ENCODE results near the gene EEF1B2. TPM values are rescaled to one million over a fixed set of nuclear protein-coding genes. Genes with fewer than 3 reads are reported as not detected.
"Not testable (repeated sequence)": the region's sequence is repeated elsewhere in the genome, so short reads cannot be mapped to it uniquely, and the experiment has no call there.

EEF1B2 gene
- total RNA-seq = 470 TPM
- long read RNA-seq, transcript EEF1B2-203 (6 exons, 1,098 nt) = major isoform, 275 of 335 reads
- long read RNA-seq, transcript EEF1B2-201 (7 exons, 844 nt) = minor isoform, 17 of 335 reads
- long read RNA-seq, transcript EEF1B2-209 (2 exons, 1,025 nt) = minor isoform, 14 of 335 reads
- long read RNA-seq, partial matches to known transcripts = 4 of 335 reads
- long read RNA-seq, other reads (novel, unspliced or antisense) = 20 of 335 reads

DNA sequence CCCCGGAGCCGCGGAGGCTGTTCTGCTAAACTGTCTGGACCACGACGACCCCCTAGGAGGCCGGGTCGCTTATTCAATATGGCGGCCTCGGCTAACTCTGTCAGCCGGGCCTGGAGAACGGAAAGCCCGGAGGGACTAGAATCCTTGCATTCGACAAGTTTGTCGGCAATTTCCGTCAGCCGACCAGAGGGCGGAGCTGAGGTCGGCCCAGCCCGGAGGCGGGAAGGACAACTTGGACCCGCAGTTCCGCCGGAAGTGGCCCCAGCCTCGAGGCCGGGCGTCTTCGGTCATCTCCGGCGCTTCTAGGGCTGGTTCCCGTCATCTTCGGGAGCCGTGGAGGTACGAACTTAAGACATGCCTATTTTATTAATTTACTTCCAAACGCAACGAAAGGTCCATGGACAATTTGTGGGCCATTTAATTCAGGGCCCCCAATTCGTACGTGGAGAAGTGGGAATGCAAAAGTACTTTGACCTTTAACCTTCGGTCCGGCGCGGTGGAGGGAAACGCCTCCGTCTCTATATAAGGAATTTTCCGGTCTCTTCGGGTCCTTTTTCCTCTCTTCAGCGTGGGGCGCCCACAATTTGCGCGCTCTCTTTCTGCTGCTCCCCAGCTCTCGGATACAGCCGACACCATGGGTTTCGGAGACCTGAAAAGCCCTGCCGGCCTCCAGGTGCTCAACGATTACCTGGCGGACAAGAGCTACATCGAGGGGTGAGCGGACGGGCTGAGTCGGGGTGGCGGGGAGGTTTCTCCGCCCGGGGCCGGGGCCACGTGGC lies at the start of gene EEF1B2, which contains the start of gene NDUFS1:
TSS of gene EEF1B2 (plus strand) at position 550 of the 779 bp plus-strand sequence. CDS start at position 635, 85 bp downstream.
TSS of gene NDUFS1 (minus strand) at position 99 of the 779 bp plus-strand sequence. CDS start 5,766 bp downstream, outside the sequence.
- DNase-seq (ENCODE audit: low spot score) = peak; percentile 99

- DNase-seq (ENCODE audit: low spot score) = no peak
Observed at GRCh38 chr2:206112108-206112507, 47.6 kb upstream of the EEF1B2 start.

- no peak for DNase-seq (ENCODE audit: low spot score)
Observed at GRCh38 chr2:206112846-206113547, 46.7 kb upstream of the EEF1B2 start.

GRCh38 chr2:206115026-206115578 lies 44.6 kb upstream of the EEF1B2 start:
- DNase-seq (ENCODE audit: low spot score) = no peak

- peak; percentile 86 for DNase-seq (ENCODE audit: low spot score)
Observed at GRCh38 chr2:206116278-206116677, 43.4 kb upstream of the EEF1B2 start.

DNA sequence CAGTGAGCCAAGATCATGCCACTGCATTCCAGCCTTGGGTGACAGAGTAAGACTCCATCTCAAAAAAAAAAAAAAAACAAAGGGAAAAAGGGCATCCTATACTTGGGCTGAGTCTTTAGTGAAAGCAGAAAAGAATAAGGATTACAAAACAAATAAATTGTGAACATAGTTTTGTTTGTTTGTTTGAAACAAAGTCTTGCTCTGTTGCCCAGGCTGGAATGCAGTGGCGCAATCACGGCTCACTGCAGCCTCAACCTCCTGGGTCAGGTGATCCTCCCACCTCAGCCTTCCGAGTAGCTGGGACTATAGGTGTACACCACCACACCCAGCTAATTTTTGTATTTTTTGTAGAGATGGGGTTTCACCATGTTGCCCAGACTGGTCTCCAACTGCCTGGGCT lies 37.1 kb upstream of the EEF1B2 start:
- DNase-seq (ENCODE audit: low spot score) = not testable (repeated sequence)

GRCh38 chr2:206125901-206126300 lies 33.8 kb upstream of the EEF1B2 start:
- no peak for DNase-seq (ENCODE audit: low spot score)

- no peak for DNase-seq (ENCODE audit: low spot score)
Observed at GRCh38 chr2:206127656-206128055, 32.0 kb upstream of the EEF1B2 start.

- no peak for DNase-seq (ENCODE audit: low spot score)
Observed at GRCh38 chr2:206143451-206143850, 16.2 kb upstream of the EEF1B2 start.

- no peak for DNase-seq (ENCODE audit: low spot score)
Observed at GRCh38 chr2:206144383-206144782, 15.3 kb upstream of the EEF1B2 start.

DNA sequence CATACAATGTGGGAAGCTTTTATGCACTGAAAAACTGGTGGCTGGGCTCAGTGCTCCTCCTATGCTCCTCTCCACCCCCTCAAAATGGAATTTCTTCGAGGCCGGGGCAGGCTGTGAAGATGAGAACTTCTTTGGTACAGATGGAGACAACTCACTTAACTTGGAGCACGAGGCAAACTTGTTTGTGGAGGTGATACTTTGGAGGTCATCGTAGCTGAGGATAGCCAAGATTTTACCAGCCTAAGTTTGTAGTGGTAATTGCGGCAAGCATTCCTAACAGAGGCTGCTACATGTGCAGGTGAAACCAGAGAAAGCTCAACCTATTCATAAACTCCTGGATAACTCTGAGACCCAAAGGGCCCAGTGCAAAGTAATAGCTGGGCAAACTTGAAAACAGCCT lies 14.0 kb upstream of the EEF1B2 start:
- no peak for DNase-seq (ENCODE audit: low spot score)

DNA sequence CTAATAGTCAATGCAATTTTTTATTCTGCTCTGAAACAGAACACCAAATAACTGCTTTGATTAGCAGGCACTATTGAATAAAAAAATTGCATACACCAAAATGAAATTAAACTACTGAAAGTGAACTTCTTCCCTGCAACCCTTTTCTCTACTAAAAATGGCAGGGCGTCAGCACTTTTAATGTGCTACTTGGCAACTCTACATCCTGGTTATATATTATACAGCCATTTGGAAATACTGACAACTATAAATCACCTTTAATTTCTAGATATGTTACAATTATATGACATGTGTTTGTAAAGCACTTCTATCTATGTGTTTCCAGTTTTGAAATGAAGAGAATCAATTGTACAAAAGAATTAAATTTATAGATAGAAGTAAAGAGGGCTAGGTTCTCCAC lies 10.4 kb upstream of the EEF1B2 start:
- no peak for DNase-seq (ENCODE audit: low spot score)

- no peak for DNase-seq (ENCODE audit: low spot score)
Observed at GRCh38 chr2:206150168-206150567, 9.5 kb upstream of the EEF1B2 start.

DNA sequence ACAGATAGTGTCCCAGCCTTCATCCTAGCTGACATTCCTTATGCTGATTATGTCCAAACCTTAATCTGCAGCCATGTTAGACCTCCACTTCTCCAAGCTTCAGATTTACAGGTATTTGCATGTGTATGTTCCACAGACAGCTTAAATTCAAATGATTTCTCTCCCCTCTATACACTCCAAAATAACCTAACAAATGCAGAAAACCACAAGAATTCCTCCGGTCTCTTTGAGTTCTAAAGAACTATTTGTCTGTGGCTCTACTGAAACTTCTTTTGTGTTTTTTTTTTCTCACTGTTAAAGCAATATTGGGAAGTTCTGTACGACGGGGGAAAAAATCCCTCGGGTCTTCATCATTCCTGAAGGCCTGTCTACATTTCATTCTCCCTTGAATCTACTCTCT lies 9.1 kb upstream of the EEF1B2 start:
- no peak for DNase-seq (ENCODE audit: low spot score)

DNA sequence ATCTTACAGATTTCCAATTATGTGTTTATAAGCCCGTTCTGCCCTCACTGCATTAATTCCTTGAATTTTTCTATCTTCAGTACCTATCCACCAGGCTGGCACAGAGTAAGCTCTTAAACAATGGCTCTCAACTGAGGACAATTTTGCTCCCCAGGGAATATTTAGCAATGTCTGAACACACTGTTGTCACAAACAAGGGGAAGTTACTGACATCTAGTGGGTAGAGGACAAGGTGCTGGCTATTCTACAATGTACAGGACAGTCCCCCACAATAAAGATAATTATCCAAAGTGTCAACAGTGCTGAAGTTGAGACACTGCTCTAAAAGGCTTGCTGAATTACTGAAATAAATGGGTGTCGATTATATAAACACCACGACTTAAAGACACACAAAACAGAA lies 5.5 kb upstream of the EEF1B2 start:
- DNase-seq (ENCODE audit: low spot score) = no peak

DNA sequence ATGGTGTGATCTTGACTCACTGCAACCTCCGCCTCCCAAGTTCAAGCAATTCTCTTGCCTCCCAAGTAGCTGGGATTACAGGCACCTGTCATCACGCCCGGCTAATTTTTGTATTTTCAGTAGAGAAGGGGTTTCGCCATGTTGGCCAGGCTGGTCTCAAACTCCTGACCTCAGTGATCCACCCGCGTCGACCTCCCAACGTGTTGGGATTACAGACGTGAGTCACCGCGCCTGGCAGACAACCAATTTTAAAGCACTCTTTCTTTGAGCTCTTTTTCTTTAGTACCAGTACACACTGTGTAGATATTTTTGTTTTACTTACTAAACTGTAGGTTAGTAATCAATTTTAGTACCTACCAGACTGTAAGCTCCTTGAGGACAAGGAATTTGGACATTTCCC lies 2.7 kb upstream of the EEF1B2 start:
- DNase-seq (ENCODE audit: low spot score) = not testable (repeated sequence)

DNA sequence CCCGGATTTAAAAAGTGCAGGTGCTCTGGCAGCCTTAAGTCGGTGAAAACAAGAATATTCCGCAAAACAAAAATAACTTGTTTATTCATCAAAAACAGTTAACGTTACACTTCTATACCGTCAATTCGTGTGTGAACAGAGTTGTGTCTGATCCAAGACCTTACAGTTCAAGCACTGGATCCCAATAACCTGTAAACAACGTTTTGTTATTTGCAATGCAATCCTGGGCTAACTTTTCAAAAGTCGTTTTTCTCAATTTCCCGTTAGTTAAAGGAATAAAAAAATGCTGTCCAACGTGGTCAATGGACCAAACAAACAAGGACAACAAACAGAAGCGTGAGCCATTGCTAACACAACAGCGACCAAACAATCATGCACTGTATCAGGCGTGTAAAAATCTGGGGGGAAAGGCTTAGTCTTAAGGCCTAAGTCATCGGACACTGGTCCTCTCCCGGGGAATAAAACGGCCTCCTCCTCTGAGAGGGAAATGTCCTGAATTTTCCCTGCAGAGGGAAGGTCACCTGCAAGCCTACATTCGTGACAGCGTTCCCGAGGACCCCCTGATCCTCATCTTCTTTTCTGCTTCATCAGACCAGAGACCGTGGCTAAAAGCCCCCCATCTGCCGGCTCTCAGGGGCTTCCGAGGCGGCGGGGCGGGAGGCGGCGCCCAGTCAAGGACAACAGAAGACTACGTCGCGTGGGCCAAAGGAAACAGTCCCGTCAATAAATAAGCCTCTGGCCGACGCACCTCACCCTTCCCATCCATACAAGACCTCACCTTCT lies 941 bp upstream of the EEF1B2 start:
- no peak for DNase-seq (ENCODE audit: low spot score)

- no peak for DNase-seq (ENCODE audit: low spot score)
Observed at GRCh38 chr2:206160125-206160806, 571 bp downstream of the EEF1B2 start.

GRCh38 chr2:206160807-206161179 lies 1.1 kb downstream of the EEF1B2 start:
- no peak for DNase-seq (ENCODE audit: low spot score)

DNA sequence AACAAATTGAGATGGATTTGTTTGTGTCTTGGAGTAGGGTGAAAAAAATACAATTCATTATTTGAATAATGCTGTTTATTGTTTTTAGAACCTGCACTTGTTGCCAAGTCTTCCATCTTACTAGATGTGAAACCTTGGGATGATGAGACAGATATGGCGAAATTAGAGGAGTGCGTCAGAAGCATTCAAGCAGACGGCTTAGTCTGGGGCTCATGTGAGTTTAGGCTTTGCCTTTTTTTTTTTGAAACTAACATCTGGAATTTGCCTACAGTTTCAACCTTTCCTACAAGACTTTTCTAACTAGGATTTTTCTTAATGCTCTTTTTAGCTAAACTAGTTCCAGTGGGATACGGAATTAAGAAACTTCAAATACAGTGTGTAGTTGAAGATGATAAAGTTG lies 2.7 kb downstream of the EEF1B2 start:
- not testable (repeated sequence) for DNase-seq (ENCODE audit: low spot score)
